ENCODE measurements around the gene ANKRD63.

GRCh38 chr15:40276927-40277326 lies 5.9 kb downstream of the ANKRD63 start:
- TF ChIP-seq EZH2 (IDR thresholded peaks at IDR 0.05) (no peak), CTCF (IDR thresholded peaks at IDR 0.05) (no peak)
